SU-DHL-6 (cell line): ENCODE data around the gene BGLAP.

Experiments used
- H2AFZ ChIP-seq: fragments of 200-600 bp; sonication (generic); 2 replicates; pipeline ENCODE4 v1.6.1; 2014; ENCODE audit warnings: low read depth, mild to moderate bottlenecking, moderate library complexity, mixed read lengths, antibody characterized with exemption, low read length; ENCODE audit not compliant: severe bottlenecking
- H3F3A ChIP-seq: fragments of 200-600 bp; shearing (Covaris generic); 2 replicates; pipeline ENCODE4 v1.6.0; 2016; ENCODE audit warnings: antibody characterized with exemption, mild to moderate bottlenecking; ENCODE audit not compliant: insufficient read depth
- H3K27ac ChIP-seq: fragments of 200-600 bp; sonication (generic); 2 replicates; pipeline ENCODE4 v1.5.1; 2016; ENCODE audit warnings: low read depth, mild to moderate bottlenecking, low read length, moderate library complexity, mixed read lengths
- H3K27me3 ChIP-seq: fragments of 200-600 bp; sonication (generic), shearing (Covaris generic); 2 replicates; pipeline ENCODE4 v1.6.0; 2014; ENCODE audit warnings: mild to moderate bottlenecking, low read length
- H3K36me3 ChIP-seq: fragments of 200-600 bp; sonication (generic); 2 replicates; pipeline ENCODE4 v1.6.1; 2014; ENCODE audit warnings: mild to moderate bottlenecking, low read length, mixed read lengths
- H3K4me2 ChIP-seq: fragments of 300-600, 200-600 bp; shearing (Covaris generic), sonication (generic); 2 replicates; pipeline ENCODE4 v1.6.0; 2014; ENCODE audit warnings: low read length, low read depth, mild to moderate bottlenecking; ENCODE audit not compliant: poor library complexity, severe bottlenecking
- H3K4me3 ChIP-seq: fragments of 200-600 bp; sonication (generic); 2 replicates; pipeline ENCODE4 v1.5.1; 2014; ENCODE audit warnings: antibody characterized with exemption, low read length, mild to moderate bottlenecking, mixed read lengths; ENCODE audit not compliant: insufficient read depth, poor library complexity, severe bottlenecking
- H3K79me2 ChIP-seq: fragments of 200-600 bp; sonication (generic); 2 replicates; pipeline ENCODE4 v1.6.1; 2014; ENCODE audit warnings: mild to moderate bottlenecking, low read length, moderate library complexity; ENCODE audit not compliant: insufficient read depth
- H3K9ac ChIP-seq: fragments of 200-600 bp; sonication (generic); 2 replicates; pipeline ENCODE4 v1.7.0; 2014; ENCODE audit warnings: mild to moderate bottlenecking, low read length
- H3K9me2 ChIP-seq: fragments of 200-600 bp; sonication (generic); replicated peaks from 2 replicates; pipeline ENCODE4 v1.6.1; 2014; ENCODE audit warnings: low read length; ENCODE audit not compliant: insufficient read depth
- H3K9me3 ChIP-seq: fragments of 200-600 bp; sonication (generic); 2 replicates; pipeline ENCODE4 v1.6.1; 2014; ENCODE audit warnings: low read length, mixed read lengths; ENCODE audit not compliant: insufficient read depth
- H4K20me1 ChIP-seq: fragments of 200-600 bp; sonication (generic); 2 replicates; pipeline ENCODE4 v1.6.1; 2014; ENCODE audit warnings: low read depth, mild to moderate bottlenecking, antibody characterized with exemption, low read length, moderate library complexity, mixed read lengths
- EZH2phosphoT487 ChIP-seq: fragments of 200-600 bp; sonication (generic), shearing (Covaris generic); conservative IDR thresholded peaks from 2 replicates; pipeline ENCODE4 v1.6.1; 2018; ENCODE audit warnings: mild to moderate bottlenecking, antibody characterized with exemption, low read length, moderate library complexity, mixed read lengths
- TF ChIP-seq, protein P1 (sequence below): fragments of 200-600 bp; sonication (generic); IDR thresholded peaks from one replicate; pipeline ENCODE4 v1.5.1; 2017; ENCODE audit warnings: antibody characterized with exemption, mild to moderate bottlenecking, low read length, moderate library complexity; ENCODE audit not compliant: insufficient read depth, poor library complexity, severe bottlenecking

BGLAP gene

DNA sequence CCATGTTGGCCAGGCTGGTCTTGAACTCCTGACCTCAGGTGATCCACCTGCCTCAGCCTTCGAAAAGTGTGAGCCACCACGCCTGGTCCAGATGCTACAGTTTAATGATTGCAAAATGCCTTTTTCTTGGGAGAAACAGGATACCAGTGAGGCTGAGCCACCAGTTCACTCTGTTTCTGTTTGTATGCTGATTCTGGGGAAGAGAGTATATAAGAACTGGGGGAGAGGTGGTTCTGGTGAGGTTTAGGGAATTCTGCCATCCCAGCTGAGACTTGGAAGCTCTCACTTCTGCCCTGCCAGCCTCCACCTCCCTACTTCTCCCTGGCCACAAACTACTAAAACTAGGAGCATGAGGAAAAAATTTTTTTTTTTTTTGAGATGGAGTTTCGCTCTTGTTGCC is 37.3 kb upstream of the BGLAP start:
- TF ChIP-seq, protein P1, sequence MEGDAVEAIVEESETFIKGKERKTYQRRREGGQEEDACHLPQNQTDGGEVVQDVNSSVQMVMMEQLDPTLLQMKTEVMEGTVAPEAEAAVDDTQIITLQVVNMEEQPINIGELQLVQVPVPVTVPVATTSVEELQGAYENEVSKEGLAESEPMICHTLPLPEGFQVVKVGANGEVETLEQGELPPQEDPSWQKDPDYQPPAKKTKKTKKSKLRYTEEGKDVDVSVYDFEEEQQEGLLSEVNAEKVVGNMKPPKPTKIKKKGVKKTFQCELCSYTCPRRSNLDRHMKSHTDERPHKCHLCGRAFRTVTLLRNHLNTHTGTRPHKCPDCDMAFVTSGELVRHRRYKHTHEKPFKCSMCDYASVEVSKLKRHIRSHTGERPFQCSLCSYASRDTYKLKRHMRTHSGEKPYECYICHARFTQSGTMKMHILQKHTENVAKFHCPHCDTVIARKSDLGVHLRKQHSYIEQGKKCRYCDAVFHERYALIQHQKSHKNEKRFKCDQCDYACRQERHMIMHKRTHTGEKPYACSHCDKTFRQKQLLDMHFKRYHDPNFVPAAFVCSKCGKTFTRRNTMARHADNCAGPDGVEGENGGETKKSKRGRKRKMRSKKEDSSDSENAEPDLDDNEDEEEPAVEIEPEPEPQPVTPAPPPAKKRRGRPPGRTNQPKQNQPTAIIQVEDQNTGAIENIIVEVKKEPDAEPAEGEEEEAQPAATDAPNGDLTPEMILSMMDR = no peak
- no peak for TF ChIP-seq EZH2phosphoT487
- Histone ChIP-seq H3K27ac (no peak overlapping the region), H4K20me1 (no peaks in the 10 kb centered on the region), H2AFZ (no peak overlapping the region), H3K9me2 (no peaks in the 10 kb centered on the region), H3F3A (no peaks in the 10 kb centered on the region), H3K27me3 (no peaks in the 10 kb centered on the region), H3K9me3 (no peaks in the 10 kb centered on the region), H3K79me2 (peaks cover 31% of the 10 kb centered on the region), H3K4me2 (no peak overlapping the region), H3K9ac (no peak overlapping the region), H3K4me3 (no peak overlapping the region), H3K36me3 (no peaks in the 10 kb centered on the region)

DNA sequence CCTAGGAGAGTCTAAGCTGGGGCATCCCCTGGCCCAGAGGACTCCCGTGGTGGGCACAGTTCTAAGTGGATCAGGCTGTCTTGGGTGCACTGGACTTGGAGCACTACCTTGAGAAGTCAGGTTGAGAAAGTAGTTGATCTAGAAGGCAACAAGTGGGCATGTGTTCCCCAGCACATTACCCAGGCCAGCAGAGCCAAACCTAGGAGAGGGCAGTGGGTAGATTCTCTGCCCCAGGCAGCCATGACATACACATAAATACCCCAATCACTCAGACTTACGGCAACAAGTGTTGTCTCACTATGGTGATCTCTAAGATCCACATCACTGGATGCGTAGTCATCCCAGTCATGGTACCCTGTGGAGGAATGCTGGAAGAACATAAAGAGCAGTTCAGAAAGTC is 30.7 kb upstream of the BGLAP start:
- Histone ChIP-seq H3K9me2 (no peaks in the 10 kb centered on the region), H3K79me2 (peaks cover 18% of the 10 kb centered on the region), H3K4me3 (no peak overlapping the region), H3K27me3 (no peaks in the 10 kb centered on the region), H3K36me3 (no peaks in the 10 kb centered on the region), H3K27ac (no peak overlapping the region), H3K4me2 (no peak overlapping the region), H3K9ac (no peak overlapping the region), H2AFZ (no peak overlapping the region), H3K9me3 (no peaks in the 10 kb centered on the region), H4K20me1 (no peaks in the 10 kb centered on the region), H3F3A (no peaks in the 10 kb centered on the region)
- no peak for TF ChIP-seq EZH2phosphoT487
- TF ChIP-seq, protein P1 = no peak

DNA sequence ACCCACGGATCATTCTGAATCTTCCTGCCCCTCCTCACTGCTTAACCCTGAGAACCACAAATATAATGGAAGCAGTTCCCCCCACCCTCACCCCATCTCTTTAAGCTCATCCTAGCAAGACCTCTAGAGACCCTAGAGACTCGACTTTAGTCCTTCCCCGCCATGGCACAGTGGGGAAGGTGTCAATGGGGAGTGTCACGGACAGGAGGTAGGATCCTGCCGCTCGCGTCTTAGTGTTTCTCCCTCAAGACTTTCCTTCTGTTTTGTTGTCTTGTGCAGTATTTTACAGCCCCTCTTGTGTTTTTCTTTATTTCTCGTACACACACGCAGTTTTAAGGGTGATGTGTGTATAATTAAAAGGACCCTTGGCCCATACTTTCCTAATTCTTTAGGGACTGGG is 29.9 kb upstream of the BGLAP start:
- H3K27ac ChIP-seq = peak overlapping the region; percentile 81

More for the DNA sequence above, 29.9 kb upstream of the BGLAP start:
- no peaks in the 10 kb centered on the region for H3K27me3 ChIP-seq
- no peaks in the 10 kb centered on the region for H3K36me3 ChIP-seq
- peak overlapping the region; percentile 78 for H3K9ac ChIP-seq
- peak overlapping the region; percentile 3 for H2AFZ ChIP-seq
- H4K20me1 ChIP-seq = no peaks in the 10 kb centered on the region
- peak overlapping the region; percentile 84 for H3K4me2 ChIP-seq
- H3K79me2 ChIP-seq = peaks cover 18% of the 10 kb centered on the region
- no peak for TF ChIP-seq EZH2phosphoT487
- TF ChIP-seq, protein P1 = no peak
- H3F3A ChIP-seq = no peaks in the 10 kb centered on the region
- no peaks in the 10 kb centered on the region for H3K9me2 ChIP-seq
- no peaks in the 10 kb centered on the region for H3K9me3 ChIP-seq
- peak overlapping the region; percentile 93 for H3K4me3 ChIP-seq
